Activated CD4-positive, alpha-beta T cell treated with anti-CD3 and anti-CD28 coated beads, Interleukin-2, amount 10 ng/mL, durations not matched to agents 24 days and 14 days (primary cell): ENCODE results near the gene DMWD. TPM values are rescaled to one million over a fixed set of nuclear protein-coding genes. Genes with fewer than 3 reads are reported as not detected.
"Not testable (repeated sequence)": the region's sequence is repeated elsewhere in the genome, so short reads cannot be mapped to it uniquely, and the experiment has no call there.

Experiments used
- DNase-seq: peaks from one replicate; pipeline ENCODE4 v3.0.0; 2022
- H3K27ac Mint-ChIP-seq: one replicate; pipeline ENCODE4 v1.8.0; 2022; ENCODE audit warnings: mild to moderate bottlenecking, mixed read lengths
- H3K27me3 Mint-ChIP-seq: one replicate; pipeline ENCODE4 v1.8.0; 2022; ENCODE audit warnings: mixed read lengths
- H3K36me3 Mint-ChIP-seq: one replicate; pipeline ENCODE4 v1.8.0; 2022; ENCODE audit warnings: low read depth, mild to moderate bottlenecking, mixed read lengths
- H3K4me1 Mint-ChIP-seq: one replicate; pipeline ENCODE4 v1.8.0; 2021; ENCODE audit warnings: mixed read lengths
- H3K4me3 Mint-ChIP-seq: one replicate; pipeline ENCODE4 v1.8.0; 2022; ENCODE audit warnings: mild to moderate bottlenecking, moderate library complexity, mixed read lengths
- H3K9me3 Mint-ChIP-seq: one replicate; pipeline ENCODE4 v1.8.0; 2021; ENCODE audit warnings: mixed read lengths
- intact Hi-C: fragments of 100-400 bp; cut with micrococcal nuclease; formaldehyde crosslinking; loops from one replicate; pipeline ENCODE4 v1.15.1; 2023
- total RNA-seq: library from RNA; stranded (reverse); gene quantifications from 2 replicates; pipeline ENCODE4 v1.2.3, GENCODE V29; 2022

DMWD gene
- total RNA-seq, 1 donor from 2014 or later, result 50.7 TPM

DNA sequence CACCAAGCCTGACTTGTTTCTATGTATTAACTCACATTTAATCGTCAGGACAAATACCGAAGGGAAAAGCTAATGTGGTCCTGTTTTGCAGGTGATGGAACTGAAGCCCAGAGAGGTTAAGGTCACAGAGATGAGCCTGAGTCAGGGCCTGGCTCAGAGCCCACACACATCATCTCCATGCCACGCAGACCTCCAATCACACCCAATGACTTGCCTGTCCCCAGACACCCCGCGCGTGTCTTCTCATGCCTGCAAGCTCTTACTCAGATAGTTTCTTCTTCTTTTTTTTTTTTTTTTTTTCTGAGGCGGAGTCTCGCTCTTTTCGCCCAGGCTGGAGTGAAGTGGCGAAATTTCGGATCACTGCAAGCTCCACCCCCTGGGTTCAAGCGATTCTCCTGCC is 40.0 kb downstream of the DMWD start:
- intact Hi-C loops, result no loop called here
- H3K36me3 Mint-ChIP-seq, result no peaks in the 10 kb centered on the region
- H3K4me3 Mint-ChIP-seq, result no peak overlapping the region
- H3K27me3 Mint-ChIP-seq, result peaks cover under 1% of the 10 kb centered on the region
- DNase-seq, result no peak
- no peaks in the 10 kb centered on the region for H3K4me1 Mint-ChIP-seq
- H3K9me3 Mint-ChIP-seq, result no peaks in the 10 kb centered on the region
- H3K27ac Mint-ChIP-seq, result no peak overlapping the region

DNA sequence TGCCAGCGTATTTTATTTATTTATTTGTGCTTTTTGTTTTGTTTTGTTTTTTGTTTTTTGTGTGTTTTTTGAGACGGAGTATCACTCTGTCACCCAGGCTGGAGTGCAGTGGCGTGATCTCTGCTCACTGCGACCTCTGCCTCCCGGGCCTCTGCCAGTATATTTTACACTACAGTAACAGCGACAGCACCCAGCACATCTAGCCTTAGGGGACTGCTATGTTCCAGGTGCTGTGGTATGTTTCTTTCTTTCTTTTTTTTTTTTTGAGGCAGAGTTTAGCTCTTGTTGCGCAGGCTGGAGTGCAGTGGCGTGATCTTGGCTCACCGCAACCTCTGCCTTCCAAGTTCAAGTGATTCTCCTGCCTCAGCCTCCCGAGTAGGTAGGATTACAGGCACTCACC is 41.2 kb downstream of the DMWD start:
- H3K27ac Mint-ChIP-seq, intact Hi-C loops, DNase-seq, H3K36me3 Mint-ChIP-seq, H3K4me1 Mint-ChIP-seq, H3K4me3 Mint-ChIP-seq, H3K9me3 Mint-ChIP-seq, H3K27me3 Mint-ChIP-seq: not testable (repeated sequence)

DNA sequence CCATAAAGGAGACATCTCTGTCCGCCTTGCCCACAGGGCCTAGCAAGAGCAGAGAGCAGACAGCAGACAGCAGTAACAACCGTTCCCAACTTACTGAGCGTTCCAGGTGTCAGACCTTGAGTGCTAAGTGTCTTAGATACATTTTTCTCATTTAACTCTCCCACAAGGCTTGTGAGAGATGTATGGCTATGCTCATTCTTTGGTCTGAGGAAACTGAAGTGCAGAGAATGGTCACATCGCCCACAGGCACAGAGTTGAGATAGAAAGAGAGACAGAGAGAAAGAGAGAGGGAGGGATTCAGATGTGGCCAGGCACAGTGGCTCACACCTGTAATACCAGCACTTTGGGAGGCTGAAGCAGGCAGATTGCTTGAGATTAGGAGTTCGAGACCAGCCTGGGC is 45.1 kb downstream of the DMWD start:
- no peaks in the 10 kb centered on the region for H3K4me1 Mint-ChIP-seq
- no peak for DNase-seq
- intact Hi-C loops, result no loop called here
- no peaks in the 10 kb centered on the region for H3K9me3 Mint-ChIP-seq
- peaks cover 18% of the 10 kb centered on the region for H3K27me3 Mint-ChIP-seq
- no peaks in the 10 kb centered on the region for H3K36me3 Mint-ChIP-seq
- H3K4me3 Mint-ChIP-seq, result no peak overlapping the region
- no peak overlapping the region for H3K27ac Mint-ChIP-seq

- H3K4me1 Mint-ChIP-seq, result no peaks in the 10 kb centered on the region
- intact Hi-C loops, result no loop called here
These were observed 45.8 kb downstream of the DMWD start for GRCh38 chr19:45746866-45747265.

DNA sequence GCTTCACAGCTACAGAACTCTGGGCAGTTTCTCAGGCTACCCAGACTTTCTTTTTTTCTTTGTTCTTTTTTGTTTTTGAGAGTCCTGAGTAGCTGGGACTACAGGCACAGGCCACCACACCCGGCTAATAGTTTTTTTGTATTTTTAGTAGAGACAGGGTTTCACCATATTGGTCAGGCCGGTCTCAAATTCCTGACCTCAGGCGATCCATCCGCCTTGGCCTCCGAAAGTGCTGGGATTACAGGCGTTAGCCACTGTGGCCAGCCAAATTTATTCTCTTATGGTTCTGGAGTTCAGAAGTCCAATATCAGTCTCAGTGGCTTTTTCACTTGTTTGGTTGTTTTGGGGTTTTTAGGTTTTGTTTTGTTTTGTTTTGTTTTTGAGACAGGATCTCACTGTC is 47.0 kb downstream of the DMWD start:
- H3K27ac Mint-ChIP-seq, result no peak overlapping the region
- H3K4me3 Mint-ChIP-seq, result no peak overlapping the region
- H3K4me1 Mint-ChIP-seq, result no peaks in the 10 kb centered on the region
- no peak for DNase-seq
- intact Hi-C loops, result no loop called here
- peaks cover 21% of the 10 kb centered on the region for H3K27me3 Mint-ChIP-seq
- no peaks in the 10 kb centered on the region for H3K9me3 Mint-ChIP-seq
- H3K36me3 Mint-ChIP-seq, result no peaks in the 10 kb centered on the region

More at GRCh38 chr19:45746866-45747265, 45.8 kb downstream of the DMWD start:
- DNase-seq, result no peak
- Mint-ChIP-seq H3K27me3 (peaks cover 21% of the 10 kb centered on the region), H3K27ac (no peak overlapping the region), H3K9me3 (no peaks in the 10 kb centered on the region), H3K36me3 (no peaks in the 10 kb centered on the region), H3K4me3 (no peak overlapping the region)

GRCh38 chr19:45742969-45743368 is 49.7 kb downstream of the DMWD start:
- Mint-ChIP-seq H3K27me3 (peaks cover 23% of the 10 kb centered on the region), H3K36me3 (no peaks in the 10 kb centered on the region), H3K4me3 (no peak overlapping the region), H3K9me3 (no peaks in the 10 kb centered on the region), H3K27ac (no peak overlapping the region), H3K4me1 (no peaks in the 10 kb centered on the region)
- no peak for DNase-seq
- intact Hi-C loops, result no loop called here

- Mint-ChIP-seq H3K27ac (no peak overlapping the region), H3K9me3 (no peaks in the 10 kb centered on the region), H3K36me3 (no peaks in the 10 kb centered on the region), H3K27me3 (peaks cover 10% of the 10 kb centered on the region), H3K4me3 (no peak overlapping the region), H3K4me1 (no peaks in the 10 kb centered on the region)
- DNase-seq, result no peak
- intact Hi-C loops, result no loop called here
These were observed 52.9 kb downstream of the DMWD start for GRCh38 chr19:45739498-45740439.

GRCh38 chr19:45733160-45733810 is 59.4 kb downstream of the DMWD start, which contains the start of gene MEIOSIN:
Gene MEIOSIN, plus strand, starts transcription at chr19:45733439. Its CDS starts 1,938 bp downstream, at chr19:45735377.
- Mint-ChIP-seq H3K4me3 (no peak within 1 kb of the TSS), H3K4me1 (peaks cover 12% of the 10 kb centered on the region), H3K27me3 (no peaks in the 10 kb centered on the region), H3K27ac (no peak within 1 kb of the TSS), H3K9me3 (no peaks in the 10 kb centered on the region), H3K36me3 (peaks cover 5% of the 10 kb centered on the region)
- intact Hi-C loops, result no loop called here
- DNase-seq, result no peak

Other genes with a start within 250 kb of the DMWD start
- 14.0 and 15.3 TPM in 2 replicates for gene OPA3, start 208.0 kb downstream of the DMWD start, total RNA-seq
- gene GPR4, start 190.6 kb downstream of the DMWD start, total RNA-seq, result not detected in 2 replicates
- gene EML2, start 153.4 kb downstream of the DMWD start, total RNA-seq, result 157 and 180 TPM in 2 replicates
- gene GIPR, start 124.6 kb downstream of the DMWD start, total RNA-seq, result 4.2 and 5.8 TPM in 2 replicates
- 810 and 849 TPM in 2 replicates for gene SNRPD2, start 100.9 kb downstream of the DMWD start, total RNA-seq
- 16.7 and 20.9 TPM in 2 replicates for gene QPCTL, start 100.2 kb downstream of the DMWD start, total RNA-seq
- 34.2 and 34.7 TPM in 2 replicates for gene FBXO46, start 61.9 kb downstream of the DMWD start, total RNA-seq
- not detected in 2 replicates for gene MEIOSIN, start 59.4 kb downstream of the DMWD start, total RNA-seq
- gene SIX5, start 23.6 kb downstream of the DMWD start, total RNA-seq, result 4.3 and 4.8 TPM in 2 replicates
- 16.9 and 19.7 TPM in 2 replicates for gene DMPK, start 10.4 kb downstream of the DMWD start, total RNA-seq
- 0.35 and 0.38 TPM in 2 replicates for gene RSPH6A, start 22.5 kb upstream of the DMWD start, total RNA-seq
- 124 and 131 TPM in 2 replicates for gene SYMPK, start 70.3 kb upstream of the DMWD start, total RNA-seq
- gene FOXA3, start 71.5 kb upstream of the DMWD start, total RNA-seq, result 0.23 TPM in 1 of 2 replicates, not detected in the other
- 18.5 and 18.9 TPM in 2 replicates for gene IRF2BP1, start 93.3 kb upstream of the DMWD start, total RNA-seq
- 5.5 and 5.9 TPM in 2 replicates for gene MYPOP, start 109.8 kb upstream of the DMWD start, total RNA-seq
- gene NANOS2, start 121.9 kb upstream of the DMWD start, total RNA-seq, result not detected in 2 replicates
- not detected in 2 replicates for gene NOVA2, start 181.0 kb upstream of the DMWD start, total RNA-seq
- 23.1 and 30.1 TPM in 2 replicates for gene CCDC61, start 202.6 kb upstream of the DMWD start, total RNA-seq
- gene PGLYRP1, start 230.2 kb upstream of the DMWD start, total RNA-seq, result not detected in 2 replicates
- gene IGFL4, start 248.2 kb upstream of the DMWD start, total RNA-seq, result not detected in 2 replicates